Ovary (tissue), 3 donors: ENCODE measurements around the gene FTO.

Experiments used
- CTCF ChIP-seq, 3 donors: fragments of 450-650 bp in 2 of 3; fragments of 200-600 bp in 1 of 3; IDR thresholded peaks; one replicate each; pipeline versions ENCODE4 v1.5.1 to v1.8.0; 2016 to 2022; ENCODE audit warnings: antibody characterized with exemption in 3 of 3, mild to moderate bottlenecking in 1 of 3
- EP300 ChIP-seq: sonication (generic); formaldehyde crosslinking; IDR thresholded peaks from one replicate; pipeline ENCODE4 v1.6.1; 2017; ENCODE audit warnings: antibody characterized with exemption
- POLR2A ChIP-seq: fragments of 450-650 bp; IDR thresholded peaks from one replicate; pipeline ENCODE4 v1.6.1; 2017; ENCODE audit warnings: antibody characterized with exemption, mild to moderate bottlenecking, moderate library complexity
- donor health status: DM: no; HTN: no; CAD: no.

- TF ChIP-seq CTCF (IDR thresholded peaks at IDR 0.05), result no peak
- no peak for TF ChIP-seq POLR2A
- TF ChIP-seq EP300, result no peak
These were observed 264.5 kb downstream of the FTO start for GRCh38 chr16:53968454-53968853.
